Epidermal melanocyte (primary cell): ENCODE measurements around the gene SERPINA6.
"Not testable (repeated sequence)": the region's sequence is repeated elsewhere in the genome, so short reads cannot be mapped to it uniquely, and the experiment has no call there.

Experiments
- DNase-seq: peaks from one replicate; pipeline ENCODE4 v3.0.0; 2011; ENCODE audit warnings: low spot score; ENCODE audit not compliant: insufficient read length

Gene SERPINA6

GRCh38 chr14:94292872-94293577, 30.1 kb downstream of the SERPINA6 start, which contains the start of gene SERPINA10:
TSS of gene SERPINA10 (minus strand) at chr14:94293268. CDS start at chr14:94290593, 2,675 bp downstream.
- DNase-seq = no peak

- DNase-seq = no peak
Observed at GRCh38 chr14:94292526-94292871, 30.6 kb downstream of the SERPINA6 start.

GRCh38 chr14:94291906-94292525, 31.1 kb downstream of the SERPINA6 start:
- DNase-seq = no peak

- DNase-seq = no peak
Observed at GRCh38 chr14:94291159-94291905, 31.8 kb downstream of the SERPINA6 start.

- DNase-seq = no peak
Observed at GRCh38 chr14:94290197-94290596, 32.9 kb downstream of the SERPINA6 start.

GRCh38 chr14:94288610-94289465, 34.3 kb downstream of the SERPINA6 start:
- DNase-seq = no peak

- no peak for DNase-seq
Observed at GRCh38 chr14:94285158-94285557, 38.0 kb downstream of the SERPINA6 start.

GRCh38 chr14:94284221-94284620, 38.9 kb downstream of the SERPINA6 start:
- DNase-seq = no peak

GRCh38 chr14:94282991-94283723, 40.0 kb downstream of the SERPINA6 start:
- no peak for DNase-seq

GRCh38 chr14:94278731-94279130, 44.4 kb downstream of the SERPINA6 start:
- DNase-seq = no peak

- not testable (repeated sequence) for DNase-seq
Observed at GRCh38 chr14:94276898-94277561, 46.1 kb downstream of the SERPINA6 start.

GRCh38 chr14:94269156-94269555, 54.0 kb downstream of the SERPINA6 start:
- DNase-seq = no peak

- not testable (repeated sequence) for DNase-seq
Observed at GRCh38 chr14:94268582-94268981, 54.6 kb downstream of the SERPINA6 start.

- DNase-seq = no peak
Observed at GRCh38 chr14:94267352-94267751, 55.8 kb downstream of the SERPINA6 start.

- DNase-seq = not testable (repeated sequence)
Observed at GRCh38 chr14:94264195-94264594, 58.9 kb downstream of the SERPINA6 start.
